A549 (cell line): ENCODE results near the gene ADH1C.

ENCODE experiments used
- CEBPB ChIP-seq, 2 experiments: fragments of >200 bp in 1 of 2; sonication (Bioruptor Twin) in 1 of 2; formaldehyde crosslinking in 1 of 2; IDR thresholded peaks; 2 replicates each; pipeline ENCODE4 v1.6.1; 2012 to 2016
- CTCF ChIP-seq: fragments of >200 bp; sonication (Bioruptor Twin); formaldehyde crosslinking; IDR thresholded peaks from 3 replicates; pipeline ENCODE4 v1.5.1; 2016
- EP300 ChIP-seq, 2 experiments: fragments of >200 bp; sonication (Bioruptor Twin); formaldehyde crosslinking; IDR thresholded peaks; 2 replicates in 1 of 2; 3 replicates in 1 of 2; pipeline ENCODE4 v1.6.1; 2016 to 2017
- HDAC2 ChIP-seq: fragments of 200-600 bp; sonication (generic); IDR thresholded peaks from 2 replicates; pipeline ENCODE4 v1.6.1; 2016
- HEYL ChIP-seq: fragments of 250-450 bp; sonication (Bioruptor Pico); IDR thresholded peaks from 2 replicates; pipeline ENCODE4 v1.8.0; 2021; ENCODE audit warnings: mild to moderate bottlenecking, moderate library complexity
- HOXA7 ChIP-seq: fragments of 250-450 bp; sonication (Bioruptor Pico); IDR thresholded peaks from 2 replicates; pipeline ENCODE4 v1.5.0; 2020; ENCODE audit warnings: mild to moderate bottlenecking, moderate library complexity
- KDM5A ChIP-seq: fragments of 200-600 bp; sonication (generic); IDR thresholded peaks from 2 replicates; pipeline ENCODE4 v1.6.1; 2016; ENCODE audit warnings: antibody characterized with exemption, mild to moderate bottlenecking
- NFE2L2 ChIP-seq: fragments of 150-350 bp; conservative IDR thresholded peaks from 2 replicates; pipeline ENCODE4 v1.6.1; 2014; ENCODE audit warnings: low read length
- POLR2A ChIP-seq: IDR thresholded peaks from 2 replicates; pipeline ENCODE4 v1.6.1; 2012; ENCODE audit warnings: mild to moderate bottlenecking, low read length
- RAD21 ChIP-seq, 2 experiments: fragments of >200 bp in 1 of 2; sonication (Bioruptor Twin) in 1 of 2; formaldehyde crosslinking in 1 of 2; IDR thresholded peaks in 1 of 2; conservative IDR thresholded peaks in 1 of 2; 2 replicates in 1 of 2; 3 replicates in 1 of 2; pipeline ENCODE4 v1.6.1; 2012 to 2018; ENCODE audit warnings: inconsistent platforms in 1 of 2
- RCOR1 ChIP-seq: fragments of 150-350 bp; IDR thresholded peaks from 2 replicates; pipeline ENCODE4 v1.6.1; 2014; ENCODE audit warnings: antibody characterized with exemption, low read length, low read depth
- RNF2 ChIP-seq: fragments of 200-600 bp; sonication (generic); IDR thresholded peaks from 2 replicates; pipeline ENCODE4 v1.6.1; 2016; ENCODE audit warnings: low read depth, mild to moderate bottlenecking, antibody characterized with exemption, moderate library complexity, borderline replicate concordance
- USF2 ChIP-seq: fragments of 450-650 bp; IDR thresholded peaks from 2 replicates; pipeline ENCODE4 v1.6.1; 2014; ENCODE audit warnings: antibody characterized with exemption

- TF ChIP-seq POLR2A (no peak), CTCF (no peak), RAD21 (conservative IDR thresholded peaks at IDR 0.05 in 1 of 2, IDR thresholded peaks at IDR 0.05 in 1 of 2) (no peak), RCOR1 (no peak), RNF2 (no peak), HDAC2 (no peak), NFE2L2 (no peak), CEBPB (IDR thresholded peaks at IDR 0.05) (no peak), HOXA7 (CRISPR knock-in tag) (no peak), USF2 (no peak), KDM5A (no peak), HEYL (CRISPR knock-in tag) (no peak), EP300 (IDR thresholded peaks at IDR 0.05) (no peak)
These were observed 16.0 kb downstream of the ADH1C start for GRCh38 chr4:99336553-99336952.
